Neuron (in vitro differentiated cells): ENCODE measurements around the gene TARBP2.
"Not testable (repeated sequence)": the region's sequence is repeated elsewhere in the genome, so short reads cannot be mapped to it uniquely, and the experiment has no call there.

Experiments used
- H2AFZ ChIP-seq: one replicate; pipeline ENCODE4 v1.6.1; 2013; ENCODE audit warnings: low read depth, mild to moderate bottlenecking, inconsistent platforms, low read length, moderate library complexity
- H3K27me3 ChIP-seq: one replicate; pipeline ENCODE4 v1.6.1; 2013; ENCODE audit warnings: low read length; ENCODE audit not compliant: insufficient read depth
- H3K36me3 ChIP-seq: one replicate; pipeline ENCODE4 v1.6.1; 2013; ENCODE audit warnings: low read length; ENCODE audit not compliant: insufficient read depth
- H3K4me1 ChIP-seq: one replicate; pipeline ENCODE4 v1.6.1; 2013; ENCODE audit warnings: low read length; ENCODE audit not compliant: insufficient read depth
- H3K4me3 ChIP-seq: 2 replicates; pipeline ENCODE4 v1.5.1; 2013; ENCODE audit warnings: mild to moderate bottlenecking, low read length, moderate library complexity
- H3K9me3 ChIP-seq: one replicate; pipeline ENCODE4 v1.6.1; 2013; ENCODE audit warnings: low read length

The TARBP2 gene

GRCh38 chr12:53523131-53523530, 22.0 kb downstream of the TARBP2 start:
- Histone ChIP-seq H3K9me3 (no peaks in the 10 kb centered on the region), H3K27me3 (no peaks in the 10 kb centered on the region), H2AFZ (no peak overlapping the region), H3K4me1 (no peaks in the 10 kb centered on the region), H3K4me3 (no peak overlapping the region), H3K36me3 (peaks cover 62% of the 10 kb centered on the region)

- Histone ChIP-seq H3K4me1 (no peaks in the 10 kb centered on the region), H3K4me3 (no peak overlapping the region), H3K9me3 (no peaks in the 10 kb centered on the region), H2AFZ (no peak overlapping the region), H3K36me3 (peaks cover 56% of the 10 kb centered on the region), H3K27me3 (no peaks in the 10 kb centered on the region)
Measured at GRCh38 chr12:53524476-53524875, 23.4 kb downstream of the TARBP2 start.

- no peaks in the 10 kb centered on the region for H3K4me1 ChIP-seq
- no peaks in the 10 kb centered on the region for H3K27me3 ChIP-seq
- H3K9me3 ChIP-seq, result no peaks in the 10 kb centered on the region
- H3K36me3 ChIP-seq, result peaks cover 50% of the 10 kb centered on the region
- no peak overlapping the region for H3K4me3 ChIP-seq
- H2AFZ ChIP-seq, result no peak overlapping the region
Measured at GRCh38 chr12:53530061-53530460, 29.0 kb downstream of the TARBP2 start.

- Histone ChIP-seq H2AFZ (no peak overlapping the region), H3K27me3 (no peaks in the 10 kb centered on the region), H3K4me1 (no peaks in the 10 kb centered on the region), H3K4me3 (no peak overlapping the region), H3K9me3 (no peaks in the 10 kb centered on the region), H3K36me3 (peaks cover 49% of the 10 kb centered on the region)
Measured at GRCh38 chr12:53530920-53531319, 29.8 kb downstream of the TARBP2 start.

- Histone ChIP-seq H3K9me3 (no peaks in the 10 kb centered on the region), H3K27me3 (no peaks in the 10 kb centered on the region), H3K36me3 (peaks cover 54% of the 10 kb centered on the region), H2AFZ (no peak overlapping the region), H3K4me1 (no peaks in the 10 kb centered on the region), H3K4me3 (no peak overlapping the region)
Measured at GRCh38 chr12:53532021-53532420, 30.9 kb downstream of the TARBP2 start.

- Histone ChIP-seq H3K4me1 (no peaks in the 10 kb centered on the region), H3K4me3 (no peak overlapping the region), H3K27me3 (no peaks in the 10 kb centered on the region), H3K9me3 (no peaks in the 10 kb centered on the region), H2AFZ (no peak overlapping the region), H3K36me3 (peaks cover 55% of the 10 kb centered on the region)
Measured at GRCh38 chr12:53532524-53533445, 31.7 kb downstream of the TARBP2 start.

GRCh38 chr12:53533471-53533870, 32.4 kb downstream of the TARBP2 start:
- Histone ChIP-seq H3K9me3 (no peaks in the 10 kb centered on the region), H3K36me3 (peaks cover 59% of the 10 kb centered on the region), H2AFZ (no peak overlapping the region), H3K4me3 (no peak overlapping the region), H3K27me3 (no peaks in the 10 kb centered on the region), H3K4me1 (no peaks in the 10 kb centered on the region)

- Histone ChIP-seq H3K4me1 (no peaks in the 10 kb centered on the region), H3K4me3 (no peak overlapping the region), H3K27me3 (no peaks in the 10 kb centered on the region), H2AFZ (no peak overlapping the region), H3K9me3 (no peaks in the 10 kb centered on the region), H3K36me3 (peaks cover 70% of the 10 kb centered on the region)
Measured at GRCh38 chr12:53536962-53537361, 35.9 kb downstream of the TARBP2 start.

- Histone ChIP-seq H3K4me3 (no peak overlapping the region), H3K9me3 (no peaks in the 10 kb centered on the region), H3K36me3 (peaks cover 66% of the 10 kb centered on the region), H3K27me3 (no peaks in the 10 kb centered on the region), H2AFZ (no peak overlapping the region), H3K4me1 (no peaks in the 10 kb centered on the region)
Measured at GRCh38 chr12:53538209-53538689, 37.2 kb downstream of the TARBP2 start.

GRCh38 chr12:53539526-53539925, 38.4 kb downstream of the TARBP2 start:
- H3K27me3 ChIP-seq, result no peaks in the 10 kb centered on the region
- H2AFZ ChIP-seq, result no peak overlapping the region
- no peak overlapping the region for H3K4me3 ChIP-seq
- no peaks in the 10 kb centered on the region for H3K4me1 ChIP-seq
- H3K9me3 ChIP-seq, result no peaks in the 10 kb centered on the region
- peaks cover 55% of the 10 kb centered on the region for H3K36me3 ChIP-seq

GRCh38 chr12:53543539-53543938, 42.5 kb downstream of the TARBP2 start:
- Histone ChIP-seq H3K4me3 (no peak overlapping the region), H3K9me3 (no peaks in the 10 kb centered on the region), H2AFZ (no peak overlapping the region), H3K27me3 (no peaks in the 10 kb centered on the region), H3K36me3 (peaks cover 32% of the 10 kb centered on the region), H3K4me1 (no peaks in the 10 kb centered on the region)

GRCh38 chr12:53548354-53548753, 47.3 kb downstream of the TARBP2 start:
- not testable (repeated sequence) for H2AFZ ChIP-seq, H3K4me1 ChIP-seq, H3K4me3 ChIP-seq, H3K27me3 ChIP-seq, H3K36me3 ChIP-seq, H3K9me3 ChIP-seq

GRCh38 chr12:53550131-53550530, 49.0 kb downstream of the TARBP2 start:
- H3K4me1 ChIP-seq, H3K27me3 ChIP-seq, H2AFZ ChIP-seq, H3K4me3 ChIP-seq, H3K36me3 ChIP-seq, H3K9me3 ChIP-seq: not testable (repeated sequence)

- Histone ChIP-seq H3K4me3 (no peak overlapping the region), H2AFZ (no peak overlapping the region), H3K36me3 (peaks cover 7% of the 10 kb centered on the region), H3K27me3 (no peaks in the 10 kb centered on the region), H3K4me1 (peaks cover 4% of the 10 kb centered on the region), H3K9me3 (no peaks in the 10 kb centered on the region)
Measured at GRCh38 chr12:53550595-53550994, 49.5 kb downstream of the TARBP2 start.
